Astrocyte of the spinal cord (primary cell): ENCODE results near the gene RNF180.

ENCODE experiments used
- DNase-seq: peaks from one replicate; pipeline ENCODE4 v3.0.0; 2011; ENCODE audit warnings: low read depth, low spot score
- H3K4me3 ChIP-seq: 2 replicates; pipeline ENCODE4 v1.5.1; 2011; ENCODE audit warnings: low read depth, mild to moderate bottlenecking, low read length, moderate library complexity
- in situ Hi-C: cut with HindIII; loops from 2 replicates; pipeline ENCODE4 v1.10.0; 2017; ENCODE audit warnings: low sequenced_read_pairs
- TF ChIP-seq, protein P1 (sequence below): IDR thresholded peaks from 2 replicates; pipeline ENCODE4 v1.5.1; 2012; ENCODE audit warnings: low read depth, mild to moderate bottlenecking, low read length, inconsistent platforms

RNF180 gene

DNA sequence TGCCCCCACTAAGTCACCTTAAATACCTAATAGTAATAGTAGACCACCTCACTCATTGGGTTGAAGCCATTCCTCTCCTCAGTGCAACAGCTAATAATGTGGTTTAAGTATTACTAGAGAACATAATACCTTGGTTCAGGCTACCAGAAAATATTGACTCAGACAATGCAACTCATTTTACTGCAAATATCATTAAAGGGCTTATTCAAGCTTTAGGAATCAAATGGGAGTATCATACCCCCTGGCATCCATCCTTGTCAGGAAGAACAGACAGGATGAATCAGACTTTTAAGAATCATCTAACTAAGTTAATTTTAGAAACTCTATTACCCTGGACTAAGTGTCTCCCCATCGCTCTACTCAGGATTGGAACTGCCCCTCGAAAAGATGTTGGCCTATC, 6.8 kb upstream of the RNF180 start:
- in situ Hi-C loops: no loop called here
- no peak for DNase-seq
- TF ChIP-seq, protein P1, sequence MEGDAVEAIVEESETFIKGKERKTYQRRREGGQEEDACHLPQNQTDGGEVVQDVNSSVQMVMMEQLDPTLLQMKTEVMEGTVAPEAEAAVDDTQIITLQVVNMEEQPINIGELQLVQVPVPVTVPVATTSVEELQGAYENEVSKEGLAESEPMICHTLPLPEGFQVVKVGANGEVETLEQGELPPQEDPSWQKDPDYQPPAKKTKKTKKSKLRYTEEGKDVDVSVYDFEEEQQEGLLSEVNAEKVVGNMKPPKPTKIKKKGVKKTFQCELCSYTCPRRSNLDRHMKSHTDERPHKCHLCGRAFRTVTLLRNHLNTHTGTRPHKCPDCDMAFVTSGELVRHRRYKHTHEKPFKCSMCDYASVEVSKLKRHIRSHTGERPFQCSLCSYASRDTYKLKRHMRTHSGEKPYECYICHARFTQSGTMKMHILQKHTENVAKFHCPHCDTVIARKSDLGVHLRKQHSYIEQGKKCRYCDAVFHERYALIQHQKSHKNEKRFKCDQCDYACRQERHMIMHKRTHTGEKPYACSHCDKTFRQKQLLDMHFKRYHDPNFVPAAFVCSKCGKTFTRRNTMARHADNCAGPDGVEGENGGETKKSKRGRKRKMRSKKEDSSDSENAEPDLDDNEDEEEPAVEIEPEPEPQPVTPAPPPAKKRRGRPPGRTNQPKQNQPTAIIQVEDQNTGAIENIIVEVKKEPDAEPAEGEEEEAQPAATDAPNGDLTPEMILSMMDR: no peak
- no peak overlapping the region for H3K4me3 ChIP-seq

GRCh38 chr5:64160201-64160600, 5.4 kb upstream of the RNF180 start:
- in situ Hi-C loops: no loop called here
- no peak overlapping the region for H3K4me3 ChIP-seq
- no peak for DNase-seq
- TF ChIP-seq, protein P1: no peak

GRCh38 chr5:64161420-64161819, 4.2 kb upstream of the RNF180 start:
- DNase-seq: no peak
- in situ Hi-C loops: no loop called here
- TF ChIP-seq, protein P1: no peak
- no peak overlapping the region for H3K4me3 ChIP-seq

- in situ Hi-C loops: no loop called here
These were observed 2.5 kb upstream of the RNF180 start for GRCh38 chr5:64163135-64163534.

GRCh38 chr5:64163746-64164145, 1.9 kb upstream of the RNF180 start:
- in situ Hi-C loops: no loop called here
- DNase-seq: no peak
- H3K4me3 ChIP-seq: no peak overlapping the region
- TF ChIP-seq, protein P1: no peak

More at GRCh38 chr5:64163135-64163534, 2.5 kb upstream of the RNF180 start:
- TF ChIP-seq, protein P1: no peak
- DNase-seq: no peak
- H3K4me3 ChIP-seq: no peak overlapping the region

DNA sequence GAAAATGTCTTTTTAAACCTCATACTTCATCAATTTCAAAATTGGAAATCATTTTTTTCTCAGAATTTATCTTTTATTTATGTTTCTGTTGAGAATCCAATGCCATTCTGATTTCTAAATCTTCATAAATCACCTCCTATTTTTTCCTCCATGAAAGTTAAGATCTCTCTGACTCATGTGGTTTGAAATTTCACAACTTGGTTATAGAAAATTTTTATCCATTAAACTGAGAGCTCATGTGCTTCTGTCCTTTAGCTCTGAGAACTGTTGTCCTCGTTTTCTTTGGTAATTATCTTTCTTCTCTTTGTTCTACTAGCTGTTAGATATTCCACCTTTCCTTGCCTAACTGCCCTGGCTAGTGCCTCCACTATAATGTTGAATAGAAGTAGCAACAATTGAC, 1.5 kb upstream of the RNF180 start:
- no peak for DNase-seq
- in situ Hi-C loops: no loop called here
- TF ChIP-seq, protein P1: no peak
- H3K4me3 ChIP-seq: no peak overlapping the region

DNA sequence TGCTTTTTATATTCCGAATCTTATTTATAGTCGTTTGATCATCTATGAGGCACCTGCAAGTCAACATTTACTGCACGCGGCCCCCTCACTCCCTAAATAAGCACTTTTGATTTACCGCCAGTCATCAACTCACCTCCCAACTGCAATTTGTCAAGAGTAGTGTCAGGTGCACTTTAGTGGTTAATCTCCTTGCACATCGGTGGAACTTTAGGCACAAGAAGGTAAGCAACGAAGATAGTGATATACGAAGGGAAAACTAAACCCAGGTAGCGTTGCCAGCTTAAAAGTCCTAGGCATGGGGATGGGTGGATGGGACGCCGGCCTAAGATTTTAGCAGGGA, 513 bp upstream of the RNF180 start:
- TF ChIP-seq, protein P1: no peak
- DNase-seq: no peak
- in situ Hi-C loops: no loop called here
- H3K4me3 ChIP-seq: peak overlapping the region; percentile 59
